Neural crest cell (in vitro differentiated cells): ENCODE data around the gene SIK3. TPM values are rescaled to one million over a fixed set of nuclear protein-coding genes. Genes with fewer than 3 reads are reported as not detected.
A peak's percentile ranks its signal among the peaks of the same experiment; 100 is the strongest.

Experiments used
- DNase-seq: peaks from one replicate; pipeline ENCODE4 v3.0.0; 2021; ENCODE audit warnings: low read depth, mixed read lengths, low spot score
- H3K27ac Mint-ChIP-seq: one replicate; pipeline ENCODE4 v1.8.0; 2021; ENCODE audit warnings: mild to moderate bottlenecking, mixed read lengths; ENCODE audit not compliant: unreplicated experiment
- H3K27me3 Mint-ChIP-seq: 2 replicates; pipeline ENCODE4 v1.8.0; 2021; ENCODE audit warnings: low read depth, mild to moderate bottlenecking, mixed read lengths
- H3K36me3 Mint-ChIP-seq: 2 replicates; pipeline ENCODE4 v1.8.0; 2021; ENCODE audit warnings: low read depth, mild to moderate bottlenecking, mixed read lengths
- H3K4me1 Mint-ChIP-seq: 2 replicates; pipeline ENCODE4 v1.8.0; 2021; ENCODE audit warnings: mixed read lengths
- H3K4me3 Mint-ChIP-seq: one replicate; pipeline ENCODE4 v1.8.0; 2021; ENCODE audit warnings: mild to moderate bottlenecking, mixed read lengths
- H3K9me3 Mint-ChIP-seq: 2 replicates; pipeline ENCODE4 v1.8.0; 2021; ENCODE audit warnings: mixed read lengths
- CTCF ChIP-seq: fragments of 200-600 bp; sonication (generic); conservative IDR thresholded peaks from 2 replicates; pipeline ENCODE4 v1.5.0; 2021; ENCODE audit warnings: antibody characterized with exemption, mild to moderate bottlenecking
- total RNA-seq: library from RNA; stranded (reverse); gene quantifications from 2 replicates; pipeline ENCODE4 v1.2.1, GENCODE V29; 2021

SIK3 gene
- total RNA-seq, 1 donor from 2014 or later, result 39.7 TPM

GRCh38 chr11:116857316-116857715, 240.9 kb downstream of the SIK3 start:
- H3K4me1 Mint-ChIP-seq, result no peaks in the 10 kb centered on the region
- H3K36me3 Mint-ChIP-seq, result peaks cover 30% of the 10 kb centered on the region
- TF ChIP-seq CTCF, result no peak
- no peaks in the 10 kb centered on the region for H3K9me3 Mint-ChIP-seq
- H3K4me3 Mint-ChIP-seq, result no peak overlapping the region
- DNase-seq, result no peak
- H3K27ac Mint-ChIP-seq, result no peak overlapping the region
- H3K27me3 Mint-ChIP-seq, result no peaks in the 10 kb centered on the region

DNA sequence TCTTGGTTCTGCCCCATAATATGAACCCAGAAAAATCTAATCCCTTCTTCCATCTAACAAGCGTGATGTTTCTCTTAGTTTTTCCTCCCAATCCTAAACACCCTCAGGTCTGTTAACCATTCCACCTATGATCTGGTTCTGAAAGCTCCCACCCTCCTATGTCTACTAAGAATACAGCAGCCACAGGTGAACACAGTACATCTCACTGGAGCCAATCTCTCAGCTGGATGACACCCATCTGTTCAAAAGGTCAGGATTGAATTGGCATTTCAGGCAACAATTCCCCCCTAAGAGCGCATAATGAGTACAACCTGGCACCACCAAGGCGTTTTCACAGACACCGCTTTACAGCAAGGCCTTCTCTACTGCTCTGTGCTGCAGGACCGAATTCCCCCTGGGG, 241.8 kb downstream of the SIK3 start:
- Mint-ChIP-seq H3K4me3 (no peak overlapping the region), H3K27ac (no peak overlapping the region), H3K27me3 (no peaks in the 10 kb centered on the region), H3K9me3 (no peaks in the 10 kb centered on the region), H3K36me3 (peaks cover 27% of the 10 kb centered on the region), H3K4me1 (no peaks in the 10 kb centered on the region)
- no peak for DNase-seq
- no peak for TF ChIP-seq CTCF

GRCh38 chr11:116855413-116855812, 242.8 kb downstream of the SIK3 start:
- peaks cover 23% of the 10 kb centered on the region for H3K36me3 Mint-ChIP-seq
- H3K4me1 Mint-ChIP-seq, result no peaks in the 10 kb centered on the region
- H3K9me3 Mint-ChIP-seq, result no peaks in the 10 kb centered on the region
- no peaks in the 10 kb centered on the region for H3K27me3 Mint-ChIP-seq
- H3K27ac Mint-ChIP-seq, result no peak overlapping the region
- DNase-seq, result no peak
- TF ChIP-seq CTCF, result no peak
- H3K4me3 Mint-ChIP-seq, result no peak overlapping the region

GRCh38 chr11:116853461-116854073, 244.7 kb downstream of the SIK3 start:
- no peak for DNase-seq
- no peak overlapping the region for H3K27ac Mint-ChIP-seq
- no peaks in the 10 kb centered on the region for H3K27me3 Mint-ChIP-seq
- TF ChIP-seq CTCF, result no peak
- peaks cover 22% of the 10 kb centered on the region for H3K36me3 Mint-ChIP-seq
- no peak overlapping the region for H3K4me3 Mint-ChIP-seq
- H3K4me1 Mint-ChIP-seq, result no peaks in the 10 kb centered on the region
- H3K9me3 Mint-ChIP-seq, result no peaks in the 10 kb centered on the region

DNA sequence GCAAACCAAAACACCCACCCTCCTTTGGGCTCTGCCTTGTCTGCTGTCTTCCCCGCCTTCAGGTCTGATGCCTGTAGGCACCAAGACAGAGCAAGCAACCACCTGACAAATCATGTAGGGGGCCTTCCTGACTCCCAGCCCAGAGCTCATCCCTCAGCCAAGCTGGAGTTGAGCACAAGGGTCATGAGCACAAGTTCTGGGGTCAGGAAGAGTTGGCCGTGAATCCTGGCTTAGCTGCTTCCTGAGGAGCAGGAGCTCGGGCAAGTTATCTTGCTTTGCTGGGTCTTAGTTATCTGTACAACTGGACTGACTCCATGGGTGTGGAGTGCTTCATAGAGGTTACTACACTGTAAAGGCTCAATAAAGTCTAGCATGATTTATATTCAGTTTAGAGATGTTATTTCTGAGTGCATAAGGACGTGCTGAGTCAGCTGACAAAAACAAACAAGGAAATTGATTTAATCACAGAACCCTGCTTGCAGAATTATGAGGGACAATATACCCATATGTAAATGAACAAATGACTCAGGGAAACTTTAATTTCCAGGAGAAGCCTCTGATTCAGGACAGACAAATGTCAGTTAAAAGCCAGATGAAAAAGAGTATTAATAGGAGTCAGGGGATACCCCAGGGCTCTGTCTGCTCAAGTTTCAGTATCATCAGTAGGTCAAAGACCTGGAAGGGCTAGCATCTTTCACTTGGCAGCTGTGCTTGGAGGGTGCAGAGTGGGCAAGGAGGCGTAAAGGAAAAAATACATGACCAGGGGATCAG, 245.8 kb downstream of the SIK3 start:
- no peak for DNase-seq
- Mint-ChIP-seq H3K4me3 (no peak overlapping the region), H3K36me3 (peaks cover 22% of the 10 kb centered on the region), H3K27me3 (no peaks in the 10 kb centered on the region), H3K27ac (peak overlapping the region; percentile 68), H3K4me1 (no peaks in the 10 kb centered on the region), H3K9me3 (no peaks in the 10 kb centered on the region)
- TF ChIP-seq CTCF, result no peak
